Midbrain (tissue), 1 donor: ENCODE results near the gene DUSP2.
"Not testable (repeated sequence)": the region's sequence is repeated elsewhere in the genome, so short reads cannot be mapped to it uniquely, and the experiment has no call there.

Source experiments
- DNase-seq: peaks from one replicate; lab custom pipeline; 2025; lab: John Stamatoyannopoulos, UW

DUSP2 gene

GRCh38 chr2:96161898-96162297 is 16.7 kb upstream of the DUSP2 start:
- DNase-seq, result no peak

GRCh38 chr2:96160366-96160765 is 15.1 kb upstream of the DUSP2 start:
- DNase-seq, result not testable (repeated sequence)

GRCh38 chr2:96159084-96159830 is 14.0 kb upstream of the DUSP2 start:
- no peak for DNase-seq

GRCh38 chr2:96158554-96158940 is 13.3 kb upstream of the DUSP2 start:
- DNase-seq, result no peak

- no peak for DNase-seq
These were observed 12.7 kb upstream of the DUSP2 start for GRCh38 chr2:96157649-96158553.

- DNase-seq, result no peak
These were observed 11.8 kb upstream of the DUSP2 start for GRCh38 chr2:96156926-96157648.

- DNase-seq, result no peak
These were observed 11.0 kb upstream of the DUSP2 start for GRCh38 chr2:96156011-96156820.

- DNase-seq, result no peak
These were observed 9.5 kb upstream of the DUSP2 start for GRCh38 chr2:96154506-96155380.

GRCh38 chr2:96153991-96154431 is 8.8 kb upstream of the DUSP2 start:
- no peak for DNase-seq

GRCh38 chr2:96153291-96153713 is 8.1 kb upstream of the DUSP2 start:
- no peak for DNase-seq

GRCh38 chr2:96152304-96153161 is 7.3 kb upstream of the DUSP2 start:
- no peak for DNase-seq

- no peak for DNase-seq
These were observed 6.5 kb upstream of the DUSP2 start for GRCh38 chr2:96151595-96152303.

- DNase-seq, result no peak
These were observed 5.8 kb upstream of the DUSP2 start for GRCh38 chr2:96150791-96151594.

- no peak for DNase-seq
These were observed 4.9 kb upstream of the DUSP2 start for GRCh38 chr2:96150007-96150640.

- DNase-seq, result no peak
These were observed 3.4 kb upstream of the DUSP2 start for GRCh38 chr2:96148410-96149217.

- DNase-seq, result no peak
These were observed 2.5 kb upstream of the DUSP2 start for GRCh38 chr2:96147593-96148201.
